ENCODE measurements around the gene SRSF4. TPM values are rescaled to one million over a fixed set of nuclear protein-coding genes. Genes with fewer than 3 reads are reported as not detected.

The SRSF4 gene
- total and polyA plus RNA-seq, 2 of the 8 experiments (the other 6 are each of a cell fraction or from before 2014, with no cell fraction given): 34.9 to 86.5 TPM

DNA sequence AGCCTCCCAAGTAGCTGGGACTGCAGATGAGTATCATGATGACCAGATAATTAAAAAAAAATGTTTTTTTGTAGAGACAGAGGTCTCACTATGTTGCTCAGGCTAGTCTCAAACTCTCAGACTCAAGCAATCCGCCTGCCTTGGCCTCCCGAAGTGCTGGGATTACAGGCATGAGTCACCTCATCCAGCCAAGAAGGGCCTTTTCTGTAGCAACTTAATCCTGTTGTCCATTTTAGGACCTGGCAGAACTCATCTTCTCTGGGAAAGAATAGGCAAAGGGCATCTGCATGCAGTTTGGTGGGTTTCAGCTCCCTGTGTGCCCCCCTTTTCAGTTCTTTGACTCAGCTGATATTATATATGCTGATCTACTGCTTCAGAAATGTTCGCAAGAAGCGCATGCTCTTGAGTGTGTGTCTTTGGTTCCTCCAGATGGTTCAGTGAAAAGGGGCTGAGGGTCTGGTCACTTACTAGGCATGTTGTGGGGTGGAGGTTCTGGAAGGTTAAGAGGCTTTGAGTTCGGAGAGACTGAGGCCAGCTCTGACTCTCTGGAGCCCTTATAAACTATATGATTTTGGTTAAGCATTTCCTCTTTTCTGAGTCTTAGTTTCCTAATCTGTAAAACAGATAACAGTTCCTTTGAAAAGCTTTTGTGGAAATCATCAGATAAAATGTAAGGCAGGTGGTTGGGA, 19.4 kb upstream of the SRSF4 start:
- Histone ChIP-seq H2BK120ac (replicated peaks; ENCODE audit: low read depth, low read length) (no peak overlapping the region), H3K27ac (ENCODE audit: low read depth, low read length) (no peak overlapping the region), H2BK15ac (ENCODE audit: low read length) (no peak overlapping the region), H2AK5ac (ENCODE audit: low read depth, low read length) (no peak overlapping the region), H3K9me3 (ENCODE audit: insufficient read depth in 2 of 2, low read depth in 1 of 2, low read length in 1 of 2) (no peaks in the 10 kb centered on the region), H3K9ac (replicated peaks in 1 of 4; ENCODE audit: extremely low read depth in 1 of 4, low read depth in 3 of 4, low read length in 3 of 4) (no peak overlapping the region), H3K23ac (ENCODE audit: insufficient read length) (no peak overlapping the region), H4K8ac (ENCODE audit: extremely low read depth, insufficient read depth, low read length) (no peak overlapping the region), H3K14ac (ENCODE audit: insufficient read length) (no peak overlapping the region), H4K5ac (ENCODE audit: insufficient read length, low read depth, low read length) (no peak overlapping the region), H2AFZ (ENCODE audit: low read length) (no peak overlapping the region), H3K27me3 (replicated peaks in 1 of 4; ENCODE audit: control insufficient read depth in 3 of 4, extremely low read depth in 1 of 4, insufficient read depth in 3 of 4, low read length in 3 of 4) (no peaks in the 10 kb centered on the region), H3K4ac (replicated peaks; ENCODE audit: insufficient read length, low read depth, low read length) (no peak overlapping the region), H3K56ac (replicated peaks; ENCODE audit: insufficient read length, low read depth, low read length) (no peak overlapping the region), H2BK12ac (ENCODE audit: low read depth, low read length) (no peak overlapping the region), H3K4me2 (ENCODE audit: insufficient read depth in 1 of 2, low read depth in 2 of 2, low read length in 2 of 2) (no peak overlapping the region), H3K18ac (ENCODE audit: extremely low read depth, low read length) (no peak overlapping the region), H3K23me2 (ENCODE audit: low read depth, low read length) (no peaks in the 10 kb centered on the region), H3K36me3 (ENCODE audit: control insufficient read depth in 2 of 4, insufficient read depth in 4 of 4, low read length in 3 of 4) (peaks cover 2 to 28% (median 19%) of the 10 kb centered on the region in 4 experiments; a peak in 6 of 8 replicates), H3K79me1 (ENCODE audit: low read depth, low read length) (no peaks in the 10 kb centered on the region), H2BK20ac (ENCODE audit: low read length) (no peak overlapping the region), H2BK5ac (ENCODE audit: low read depth, low read length) (0 out of 2 replicates have a peak overlapping the region, but pooled peaks have one; percentile 19), H3K79me2 (ENCODE audit: control insufficient read depth in 1 of 2, insufficient read depth in 2 of 2, low read length in 2 of 2) (no peaks in the 10 kb centered on the region), H3K4me3 (ENCODE audit: extremely low read depth in 1 of 4, insufficient read depth in 2 of 4, low read depth in 3 of 4, low read length in 4 of 4) (no peak overlapping the region), H4K91ac (replicated peaks; ENCODE audit: insufficient read length, low read length) (no peak overlapping the region), H3K4me1 (replicated peaks in 1 of 4; ENCODE audit: control insufficient read depth in 3 of 4, insufficient read depth in 4 of 4, low read length in 3 of 4) (peaks cover 0 to 6% (median 2%) of the 10 kb centered on the region in 4 experiments; a peak in 2 of 7 replicates), H4K20me1 (replicated peaks in 1 of 2; ENCODE audit: control insufficient read depth in 1 of 2, insufficient read depth in 2 of 2, low read length in 2 of 2) (peaks cover 0 to 2% of the 10 kb centered on the region in 2 experiments)
- CTCF ChIA-PET (ENCODE audit: partially characterized antibody): interaction anchor here (0.7 to 5.3 kb wide), 21 partner anchors 14 to 327 kb away, joined by 3 to 19 read pairs (median 5); partner anchors contain the start of gene SRSF4
- POLR2A ChIA-PET (ENCODE audit: partially characterized antibody): interaction anchor here (0.7 to 1.2 kb wide), 4 partner anchors 20 to 79 kb away, joined by 3 to 4 read pairs (median 4); partner anchors contain the start of gene SRSF4
- FAIRE-seq (no peak), DNase-seq (ENCODE audit: low read depth in 1 of 2, low spot score in 2 of 2) (no peak)
- WGBS, 2 experiments (ENCODE audit: extremely low coverage in 1 of 2, insufficient coverage in 1 of 2, insufficient read length in 1 of 2, insufficient replicate concordance in 2 of 2, low coverage in 1 of 2, low lambda C conversion rate in 2 of 2, missing lambda C conversion rate in 1 of 2): 94% methylated on average over 5 of the region's 5 CpGs; no CpG with 5 or more reads in 1 of the 2 experiments
- TF ChIP-seq POLR2A (IDR thresholded peaks at IDR 0.05; ENCODE audit: control extremely low read depth in 1 of 2, low read depth in 2 of 2, low read length in 2 of 2) (no peak), PHF8 (conservative IDR thresholded peaks at IDR 0.05; ENCODE audit: low read depth, low read length) (no peak), EZH2 (IDR thresholded peaks at IDR 0.05; ENCODE audit: low read depth, low read length, severe bottlenecking) (no peak), SIX5 (IDR thresholded peaks at IDR 0.05; ENCODE audit: low read depth, low read length) (no peak), CHD2 (IDR thresholded peaks at IDR 0.05; ENCODE audit: low read length) (no peak), SIN3A (conservative IDR thresholded peaks at IDR 0.05 in 1 of 2, IDR thresholded peaks at IDR 0.05 in 1 of 2; ENCODE audit: low read depth in 1 of 2, low read length in 2 of 2) (no peak), NRF1 (IDR thresholded peaks at IDR 0.05; ENCODE audit: low read depth, low read length) (no peak), RAD21 (IDR thresholded peaks at IDR 0.05 in 1 of 2, conservative IDR thresholded peaks at IDR 0.05 in 1 of 2; ENCODE audit: low read depth in 2 of 2, low read length in 2 of 2) (no peak), CBX8 (IDR thresholded peaks at IDR 0.05; ENCODE audit: borderline replicate concordance, low read depth, low read length) (no peak), TEAD4 (IDR thresholded peaks at IDR 0.05; ENCODE audit: low read depth, low read length) (no peak), SRF (IDR thresholded peaks at IDR 0.05; ENCODE audit: low read depth, low read length) (no peak), SP1 (IDR thresholded peaks at IDR 0.05; ENCODE audit: low read depth, low read length) (no peak), FOSL1 (IDR thresholded peaks at IDR 0.05; ENCODE audit: insufficient read depth, low read depth, low read length) (no peak)

Data from H1 (cell line).